Left colon (tissue), 2 donors: ENCODE data around the gene INSL6. TPM values are rescaled to one million over a fixed set of nuclear protein-coding genes. Genes with fewer than 3 reads are reported as not detected.
A peak's percentile ranks its signal among the peaks of the same experiment; 100 is the strongest.
"Not testable (repeated sequence)": the region's sequence is repeated elsewhere in the genome, so short reads cannot be mapped to it uniquely, and the experiment has no call there.

Experiments used
- ATAC-seq: fragments of 200-7000 bp; cut with Tn5 transposase; one replicate; pipeline ENCODE4 v1.9.1; 2020; ENCODE audit warnings: mild to moderate bottlenecking, moderate library complexity
- DNase-seq, 2 donors: peaks; one replicate each; pipeline ENCODE4 v3.0.0-alpha.2; 2020
- intact Hi-C, 2 donors: fragments of 100-400 bp; cut with DNase I in 1 of 2; cut with micrococcal nuclease in 1 of 2; formaldehyde crosslinking; loops; one replicate each; pipeline versions ENCODE4 v1.11.2 to v1.14.0; 2022; cut with DNase I, micrococcal nuclease
- long read RNA-seq: library from polyadenylated mRNA; unstranded; transcript quantifications from one replicate; pipeline ENCODE4 v2.0.0, GENCODE V29; 2021
- total RNA-seq, 2 donors: library from RNA; stranded (reverse); fragmentation: NEBNext Ultra II Directional; extraction: Animal tissue kit (Norgen Biotek cat#: 25700); gene quantifications; one replicate each; pipeline ENCODE4 v1.2.1, GENCODE V29; 2021
- donor health status: DM: no; HTN: no; CAD: no.
- donor health status: DM: yes; HTN: yes; CAD: no.

Gene INSL6, protein sequence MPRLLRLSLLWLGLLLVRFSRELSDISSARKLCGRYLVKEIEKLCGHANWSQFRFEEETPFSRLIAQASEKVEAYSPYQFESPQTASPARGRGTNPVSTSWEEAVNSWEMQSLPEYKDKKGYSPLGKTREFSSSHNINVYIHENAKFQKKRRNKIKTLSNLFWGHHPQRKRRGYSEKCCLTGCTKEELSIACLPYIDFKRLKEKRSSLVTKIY
- not detected for total RNA-seq
- long read RNA-seq: 0 reads

DNA sequence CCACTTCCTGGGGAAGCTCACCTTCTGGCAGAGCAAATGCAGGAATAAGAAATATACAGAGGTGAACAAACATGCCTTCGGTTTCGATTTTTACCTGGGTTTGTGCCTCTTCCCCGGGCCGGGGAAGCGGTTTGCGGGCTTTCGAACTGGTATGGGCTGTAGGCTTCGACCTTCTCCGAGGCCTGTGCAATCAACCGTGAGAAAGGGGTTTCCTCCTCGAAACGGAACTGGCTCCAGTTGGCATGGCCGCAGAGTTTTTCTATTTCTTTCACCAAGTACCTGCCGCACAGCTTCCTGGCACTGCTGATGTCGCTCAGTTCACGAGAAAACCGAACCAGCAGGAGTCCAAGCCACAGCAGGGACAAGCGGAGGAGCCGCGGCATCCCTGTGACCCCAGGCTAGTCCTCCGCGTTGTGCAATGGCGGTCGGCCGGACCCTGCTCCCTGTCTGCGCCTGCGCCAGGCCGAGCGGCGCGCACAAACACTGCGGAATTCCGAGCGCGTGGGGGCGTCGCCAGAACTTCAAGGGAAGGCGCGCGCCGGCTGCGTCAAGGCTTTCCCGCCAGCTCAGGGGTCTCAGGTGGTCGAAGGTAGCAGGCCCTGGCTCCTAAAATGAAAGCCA, at the start of gene INSL6:
Gene INSL6 (minus strand): TSS at position 420 of the 621 bp plus-strand sequence. CDS start 37 bp downstream, at position 383.
- intact Hi-C loops: loop anchor here in 1 of 2 donors (10.0 kb wide), 1 partner anchor 409 kb away; no protein-coding TSS in a partner anchor
- ATAC-seq: no peak
- DNase-seq: no peak

DNA sequence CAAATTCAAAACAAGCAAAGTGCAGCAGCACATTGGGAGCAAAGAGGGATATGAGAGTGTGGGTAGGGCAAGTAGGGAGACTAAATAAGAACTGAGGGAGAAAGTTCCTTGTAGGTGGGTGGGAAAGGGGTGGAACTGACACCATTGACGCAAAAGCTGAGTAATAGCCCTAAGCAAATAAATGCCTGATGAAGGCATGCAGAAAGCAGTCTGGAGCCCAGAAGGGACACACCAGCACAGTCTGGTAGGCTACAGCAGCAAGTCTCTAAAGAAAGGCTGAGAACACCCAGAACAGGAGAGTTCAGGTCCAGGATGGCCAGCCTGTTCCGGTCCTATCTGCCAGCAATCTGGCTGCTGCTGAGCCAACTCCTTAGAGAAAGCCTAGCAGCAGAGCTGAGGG, 45.8 kb upstream of the INSL6 start, which contains the start of gene INSL4:
Gene INSL4 (plus strand): TSS at position 208 of the 400 bp plus-strand sequence. CDS start 105 bp downstream, at position 313.
- no peak for DNase-seq
- intact Hi-C loops: no loop called here
- no peak for ATAC-seq

DNA sequence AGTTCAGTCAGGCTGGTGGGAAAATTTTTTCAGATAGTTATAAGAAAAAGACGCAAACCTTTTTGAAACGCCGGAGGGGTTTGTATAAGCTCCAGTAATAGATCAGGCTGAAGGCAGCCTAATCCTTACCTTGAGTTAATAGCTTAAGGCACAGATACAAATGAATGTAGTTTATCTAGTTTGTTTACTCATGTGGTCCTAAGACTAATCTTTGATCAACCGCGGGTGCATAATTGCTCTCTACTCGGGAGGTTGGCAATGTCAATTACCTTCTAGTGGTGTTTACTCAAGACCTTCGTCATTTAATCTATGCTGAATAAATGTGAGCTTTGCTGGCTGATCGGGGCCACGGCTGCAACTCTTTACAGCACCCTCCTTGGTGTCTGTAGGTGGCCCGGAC, 45.1 kb upstream of the INSL6 start:
- intact Hi-C loops: no loop called here
- DNase-seq: no peak
- no peak for ATAC-seq

DNA sequence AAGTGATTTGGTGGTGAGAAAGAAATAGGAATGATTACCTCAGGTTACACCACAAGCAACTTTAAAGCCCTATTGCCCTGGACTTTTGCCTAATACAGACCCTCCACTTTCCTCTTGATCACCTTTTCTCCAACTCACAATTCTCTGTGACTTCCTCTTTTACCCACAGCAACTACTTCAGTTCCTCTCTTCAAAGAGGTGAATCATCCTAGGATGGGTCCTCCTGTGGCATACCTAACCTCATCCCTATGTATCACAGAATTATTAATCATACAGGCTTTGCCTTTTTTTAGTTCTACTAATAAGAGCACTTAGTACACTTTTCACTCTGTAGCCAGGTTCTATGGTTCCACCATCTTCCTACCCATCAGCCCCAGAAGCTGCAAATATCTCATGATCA, 19.6 kb upstream of the INSL6 start:
- DNase-seq (no peak), ATAC-seq (no peak)
- intact Hi-C loops: no loop called here

DNA sequence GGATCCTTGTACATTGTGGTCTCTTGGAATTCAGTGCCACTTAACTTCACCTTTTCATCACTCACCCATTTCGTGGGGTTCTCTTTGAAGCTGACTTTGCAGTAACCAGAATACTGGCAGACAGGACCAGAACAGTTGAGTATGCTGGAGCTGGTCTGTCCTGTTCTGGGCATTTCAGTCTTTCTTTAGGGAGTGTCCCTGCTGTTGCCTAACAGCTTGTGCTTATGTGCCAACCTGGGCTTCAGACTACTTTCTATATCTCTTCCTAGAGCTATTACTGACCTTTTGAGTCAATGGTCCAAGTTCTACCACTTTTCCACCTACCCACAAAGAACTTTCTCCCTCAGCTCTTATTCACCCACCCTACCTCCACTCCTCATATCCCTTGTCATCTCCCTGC, 10.0 kb upstream of the INSL6 start:
- DNase-seq: no peak
- intact Hi-C loops: no loop called here
- no peak for ATAC-seq

DNA sequence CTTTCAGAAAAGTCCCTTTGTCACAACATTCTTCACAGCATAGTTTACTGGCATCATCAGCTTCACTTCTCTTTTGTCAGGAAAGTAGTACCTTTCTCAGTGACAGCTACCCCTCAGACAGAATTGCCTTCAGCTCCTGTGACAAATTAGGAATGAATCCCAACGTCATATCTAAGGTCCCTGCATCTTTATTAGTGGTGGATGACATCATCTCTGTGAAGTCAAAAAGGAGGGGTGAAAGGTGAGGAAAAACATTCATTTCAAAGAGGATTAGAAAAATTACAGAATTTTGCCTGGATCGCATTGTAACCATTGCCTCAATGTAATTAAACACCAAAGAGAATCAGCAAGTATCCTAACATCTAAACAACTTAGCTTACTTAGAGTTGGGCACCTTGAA, 7.9 kb upstream of the INSL6 start:
- ATAC-seq (no peak), DNase-seq (no peak)
- intact Hi-C loops: no loop called here

DNA sequence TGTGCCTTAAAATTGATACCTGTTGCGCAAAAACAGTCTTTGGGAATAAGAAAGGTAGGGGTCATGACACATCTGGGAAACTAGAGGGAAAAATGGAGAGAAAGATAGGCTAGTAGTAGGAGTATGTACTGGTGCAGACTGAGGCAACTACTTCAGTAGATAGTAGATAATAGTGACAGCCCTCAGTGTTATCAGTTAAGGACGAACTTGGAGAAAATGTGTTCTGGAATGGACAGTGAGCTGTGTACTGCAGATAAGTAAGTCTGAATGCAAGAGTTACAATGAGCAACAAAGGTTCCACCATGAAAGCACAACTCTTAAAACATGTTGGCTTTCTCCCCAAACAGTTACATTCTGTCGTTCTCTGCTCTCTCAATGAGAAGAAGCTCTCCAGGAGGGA, 6.5 kb upstream of the INSL6 start:
- no peak for DNase-seq
- no peak for ATAC-seq
- intact Hi-C loops: no loop called here

DNA sequence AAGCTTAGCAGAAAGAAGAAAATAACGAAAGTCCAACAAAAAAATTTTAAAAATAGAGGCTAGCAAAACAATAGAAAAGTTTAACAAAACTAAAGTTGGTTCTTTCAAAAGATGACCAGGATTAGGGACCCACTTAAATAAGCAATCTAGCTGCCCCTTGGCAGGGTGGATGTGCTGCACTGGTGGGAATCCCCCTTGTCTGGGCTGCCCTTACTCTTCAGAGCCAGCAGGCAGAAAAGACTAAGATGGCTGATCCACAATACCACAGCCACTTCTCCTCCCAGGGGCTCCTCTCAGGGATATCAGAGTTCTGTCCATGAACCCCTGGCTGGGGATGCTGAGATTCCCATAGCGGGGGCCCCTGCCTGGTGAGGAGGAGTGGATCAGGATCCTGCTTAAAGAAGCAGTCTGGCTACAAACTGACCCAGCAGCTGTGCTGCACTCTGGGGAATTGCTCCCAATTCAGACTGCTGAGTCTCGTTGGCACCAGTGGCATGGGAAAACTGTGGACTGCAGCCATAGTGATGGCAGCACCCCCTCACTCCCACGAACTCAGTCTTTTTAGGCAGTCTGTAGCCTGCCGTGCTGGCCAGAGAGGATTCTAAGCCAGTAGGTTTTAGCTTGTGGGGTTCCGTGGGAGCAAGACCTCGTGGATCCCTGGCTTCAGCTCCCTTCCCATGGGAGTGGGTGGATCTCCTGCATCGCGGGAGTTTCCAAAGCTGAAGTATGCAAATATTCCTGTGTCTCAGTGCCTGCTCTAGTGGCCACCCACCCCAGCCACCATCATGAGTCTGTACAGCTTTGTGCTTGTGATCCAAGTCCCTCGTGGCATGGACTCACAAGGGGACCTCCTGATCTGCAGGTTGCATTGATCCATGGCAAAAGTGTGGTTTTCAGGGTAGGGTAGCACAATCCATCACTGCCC, 2.9 kb upstream of the INSL6 start:
- intact Hi-C loops: loop anchor here in 1 of 2 donors (10.0 kb wide), 1 partner anchor 406 kb away; no protein-coding TSS in a partner anchor
- no peak for DNase-seq
- ATAC-seq: no peak

DNA sequence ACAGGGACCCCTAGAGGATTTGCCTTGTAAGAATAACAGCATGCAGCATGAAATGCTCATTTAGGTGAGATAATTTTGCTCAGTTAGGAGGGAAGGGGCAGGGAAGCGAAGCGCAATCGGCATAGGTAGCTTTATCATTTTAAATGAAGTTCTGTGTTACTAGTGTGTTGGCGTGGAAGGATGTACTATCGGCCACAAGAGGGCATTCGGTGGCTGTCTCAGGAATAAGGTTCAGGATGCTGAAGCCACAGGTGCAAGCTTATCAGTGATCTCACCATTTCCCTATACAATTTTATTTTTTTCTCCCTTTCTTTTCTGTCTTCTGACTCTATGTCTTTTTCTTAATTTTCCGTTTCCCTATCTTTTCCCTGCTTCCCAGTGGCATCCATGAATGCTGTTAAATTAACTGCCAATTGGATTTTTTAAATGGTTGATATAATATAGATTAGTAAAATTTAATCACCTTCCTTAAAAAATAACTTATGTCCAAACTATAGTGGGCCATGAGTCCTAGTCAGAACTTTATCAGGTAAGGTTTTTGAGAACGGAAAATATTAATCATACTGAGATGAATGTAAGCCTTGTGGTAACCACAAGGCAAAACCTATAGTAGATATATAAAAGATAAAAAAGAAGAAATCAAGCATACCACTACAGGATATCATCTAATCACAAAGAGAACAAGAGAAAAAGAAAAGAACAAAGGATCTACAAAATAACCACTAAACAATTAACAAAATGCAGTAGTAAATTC, 1.2 kb upstream of the INSL6 start:
- ATAC-seq: peak; percentile 95
- intact Hi-C loops: loop anchor here in 1 of 2 donors (10.0 kb wide), 1 partner anchor 408 kb away; no protein-coding TSS in a partner anchor
- DNase-seq: peak; percentile 30 to 49

DNA sequence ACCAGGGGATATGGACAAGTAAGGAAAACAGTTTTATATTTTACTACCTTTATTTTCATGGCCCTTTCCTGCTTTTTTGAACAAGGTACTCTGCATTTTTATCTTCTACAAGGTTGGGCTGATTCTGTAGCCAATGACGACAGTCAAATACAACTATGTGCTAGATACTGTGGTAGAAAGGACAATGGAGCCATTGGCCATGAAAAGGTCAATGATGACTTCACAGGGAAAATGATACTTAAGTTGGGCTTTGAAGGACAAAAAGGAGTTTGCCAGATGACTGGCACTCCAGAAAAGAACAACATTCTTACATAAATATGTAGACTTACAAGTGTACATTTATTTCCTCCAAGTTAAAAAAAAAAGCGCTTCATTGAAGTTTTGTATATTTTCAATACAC, 663 bp downstream of the INSL6 start:
- intact Hi-C loops: loop anchor here in 1 of 2 donors (10.0 kb wide), 1 partner anchor 410 kb away; no protein-coding TSS in a partner anchor
- no peak for ATAC-seq
- DNase-seq: no peak

DNA sequence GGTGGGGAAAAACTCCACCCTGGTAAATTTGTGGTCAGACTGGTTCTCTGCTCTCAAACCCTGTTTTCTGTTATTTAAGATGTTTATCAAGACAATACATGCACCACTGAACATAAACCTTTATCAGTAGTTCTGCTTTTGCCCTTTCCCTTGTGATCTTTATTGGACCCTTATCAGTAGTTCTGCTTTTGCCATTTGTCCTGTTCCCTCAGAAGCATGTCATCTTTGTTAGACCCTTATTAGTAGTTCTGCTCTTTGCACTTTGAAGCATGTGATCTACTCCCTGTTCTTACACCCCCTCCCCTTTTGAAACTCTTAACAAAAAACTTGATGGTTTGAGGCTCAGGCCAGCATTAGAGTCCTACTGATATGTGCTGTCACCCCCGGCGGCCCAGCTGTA, 4.8 kb downstream of the INSL6 start:
- not testable (repeated sequence) for ATAC-seq, DNase-seq
- intact Hi-C loops: loop anchor here in 1 of 2 donors (10.0 kb wide), 1 partner anchor 414 kb away; no protein-coding TSS in a partner anchor

DNA sequence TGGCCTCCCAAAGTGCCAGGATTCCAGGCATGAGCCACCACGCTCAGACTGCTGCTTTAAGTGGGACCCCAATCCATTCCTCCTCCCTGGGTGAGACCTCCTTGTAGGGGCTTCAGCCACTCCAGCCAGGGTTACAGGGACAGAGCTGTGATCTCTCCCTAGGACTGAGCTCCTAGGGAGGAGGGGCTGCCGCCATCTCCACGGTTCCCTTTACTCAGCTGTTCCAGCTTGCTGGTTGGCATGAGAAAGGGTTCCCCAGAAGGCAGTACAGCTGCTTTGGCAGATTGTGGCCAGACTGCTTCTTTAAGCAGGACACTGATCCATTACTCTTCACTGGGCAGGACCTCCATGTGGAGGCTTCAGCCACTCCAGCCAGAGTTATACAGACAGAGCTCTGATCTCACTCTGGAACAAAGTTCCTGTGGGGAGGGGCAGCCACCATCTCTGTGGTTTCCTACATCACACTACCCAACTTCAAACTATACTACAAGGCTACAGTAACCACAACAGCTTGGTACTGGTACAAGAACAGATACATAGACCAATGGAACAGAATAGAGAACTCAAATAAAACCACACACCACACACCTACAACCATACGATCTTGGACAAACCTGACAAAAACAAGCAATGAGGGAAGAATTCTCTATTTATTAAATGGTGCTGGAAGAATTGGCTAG, 7.2 kb downstream of the INSL6 start:
- intact Hi-C loops: no loop called here
- no peak for DNase-seq
- ATAC-seq: no peak

DNA sequence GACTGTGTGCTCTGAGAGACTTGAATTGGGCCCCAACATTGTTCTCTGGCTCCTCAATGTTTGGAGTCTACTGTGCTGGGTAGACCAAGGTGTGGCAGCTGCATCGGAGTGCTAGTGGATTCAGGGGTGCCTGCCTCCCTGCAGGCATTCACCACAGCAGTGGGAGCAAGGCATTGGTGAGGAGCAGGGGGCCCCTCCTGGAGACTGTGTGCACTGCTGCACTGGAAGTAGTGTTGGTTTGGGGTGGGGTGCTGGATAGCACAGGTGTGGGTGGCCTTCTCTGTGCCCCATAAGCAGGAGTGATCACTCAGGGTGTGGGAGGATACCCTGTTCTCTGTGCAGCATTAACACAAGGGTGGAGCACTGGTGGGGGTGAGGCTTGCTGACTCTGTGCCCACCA, 39.2 kb downstream of the INSL6 start:
- DNase-seq (no peak), ATAC-seq (no peak)
- intact Hi-C loops: no loop called here

DNA sequence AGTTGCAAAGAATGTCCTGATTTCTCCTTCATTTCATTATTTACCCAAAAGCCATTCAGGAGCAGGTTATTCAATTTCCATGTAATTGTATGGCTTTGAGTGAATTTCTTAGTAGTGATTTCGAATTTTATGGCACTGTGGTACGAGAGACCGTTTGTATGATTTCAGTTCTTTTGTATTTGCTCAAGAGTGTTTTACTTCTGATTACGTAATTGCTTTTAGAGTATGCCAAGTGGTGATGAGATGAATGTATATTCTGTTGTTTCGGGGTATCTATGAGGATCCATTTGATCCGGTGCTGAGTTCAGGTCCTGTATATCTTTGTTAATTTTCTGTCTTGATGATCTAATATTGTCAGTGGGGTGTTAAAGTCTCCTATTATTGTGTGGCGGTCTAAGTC, 41.2 kb downstream of the INSL6 start:
- intact Hi-C loops: no loop called here
- no peak for ATAC-seq

DNA sequence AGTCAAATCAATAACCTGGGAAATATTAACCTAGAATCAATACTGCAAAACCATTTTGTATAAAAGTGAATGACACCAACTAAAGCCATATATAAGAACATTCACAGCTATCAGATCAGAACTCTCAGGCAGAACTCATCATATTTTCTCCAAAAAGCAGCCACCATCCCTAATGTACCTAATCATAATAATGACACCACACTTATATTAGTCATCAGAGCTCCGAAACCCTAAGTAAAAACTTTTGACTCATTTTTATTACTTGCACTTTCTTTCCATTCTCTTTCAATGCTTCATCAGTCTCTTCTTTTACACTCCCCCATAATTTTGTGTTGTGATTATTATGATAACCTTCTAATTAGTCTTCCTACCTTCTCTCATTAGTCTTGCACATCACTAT, 45.3 kb downstream of the INSL6 start:
- no peak for ATAC-seq
- intact Hi-C loops: no loop called here
- DNase-seq: no peak

More for the DNA sequence above, 41.2 kb downstream of the INSL6 start:
- no peak for DNase-seq

DNA sequence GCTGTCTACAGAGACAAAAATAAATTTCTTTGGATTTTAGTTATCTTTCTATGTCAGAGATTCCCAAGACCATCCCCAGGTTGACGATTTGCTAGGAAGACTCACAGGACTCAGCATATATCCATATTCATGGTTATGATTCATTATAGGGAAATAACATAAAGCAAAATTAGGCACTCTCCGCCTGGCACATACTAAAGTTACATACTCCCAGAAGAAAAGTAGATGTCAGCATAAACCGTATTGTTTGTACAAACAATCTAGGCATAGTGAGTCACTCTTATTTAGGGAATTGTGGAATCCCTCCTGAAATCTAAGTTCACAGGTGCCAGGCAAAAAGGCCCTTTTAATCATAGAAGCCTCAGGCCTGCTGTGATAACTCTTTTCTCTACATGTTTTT, 62.9 kb downstream of the INSL6 start:
- intact Hi-C loops: no loop called here
- DNase-seq (no peak), ATAC-seq (no peak)

DNA sequence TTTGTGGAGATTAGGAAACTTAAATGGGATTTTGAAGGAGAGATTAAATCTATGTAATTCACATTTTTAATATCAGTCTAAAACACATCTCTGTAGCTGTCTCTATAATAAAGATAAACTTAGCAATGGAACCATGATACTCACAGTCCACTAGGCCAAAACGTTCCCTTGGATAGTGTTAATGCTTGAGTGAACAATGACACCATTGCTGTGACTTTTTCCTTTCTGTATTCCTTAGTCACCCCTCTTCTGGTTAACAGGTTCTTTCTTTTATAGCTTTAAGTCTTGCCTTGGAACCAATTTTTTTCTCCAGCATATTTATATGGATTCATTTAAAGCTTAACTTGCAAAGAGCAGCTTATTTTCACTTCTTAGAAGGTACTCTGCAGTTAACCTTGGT, 63.3 kb downstream of the INSL6 start:
- intact Hi-C loops: no loop called here
- no peak for ATAC-seq
- no peak for DNase-seq
